HL-60/S4 treated with retinoic acid at 250 ng/mL for 4 days and 3 days (cell line): ENCODE measurements around the gene PLS3.
"Not testable (repeated sequence)": the region's sequence is repeated elsewhere in the genome, so short reads cannot be mapped to it uniquely, and the experiment has no call there.

Source experiments
- in situ Hi-C: fragments of 300-500 bp; cut with MboI; formaldehyde crosslinking; loops from 2 replicates; pipeline ENCODE4 v1.7.0; 2022; ENCODE audit warnings: low sequenced_read_pairs

PLS3 gene, protein sequence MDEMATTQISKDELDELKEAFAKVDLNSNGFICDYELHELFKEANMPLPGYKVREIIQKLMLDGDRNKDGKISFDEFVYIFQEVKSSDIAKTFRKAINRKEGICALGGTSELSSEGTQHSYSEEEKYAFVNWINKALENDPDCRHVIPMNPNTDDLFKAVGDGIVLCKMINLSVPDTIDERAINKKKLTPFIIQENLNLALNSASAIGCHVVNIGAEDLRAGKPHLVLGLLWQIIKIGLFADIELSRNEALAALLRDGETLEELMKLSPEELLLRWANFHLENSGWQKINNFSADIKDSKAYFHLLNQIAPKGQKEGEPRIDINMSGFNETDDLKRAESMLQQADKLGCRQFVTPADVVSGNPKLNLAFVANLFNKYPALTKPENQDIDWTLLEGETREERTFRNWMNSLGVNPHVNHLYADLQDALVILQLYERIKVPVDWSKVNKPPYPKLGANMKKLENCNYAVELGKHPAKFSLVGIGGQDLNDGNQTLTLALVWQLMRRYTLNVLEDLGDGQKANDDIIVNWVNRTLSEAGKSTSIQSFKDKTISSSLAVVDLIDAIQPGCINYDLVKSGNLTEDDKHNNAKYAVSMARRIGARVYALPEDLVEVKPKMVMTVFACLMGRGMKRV

DNA sequence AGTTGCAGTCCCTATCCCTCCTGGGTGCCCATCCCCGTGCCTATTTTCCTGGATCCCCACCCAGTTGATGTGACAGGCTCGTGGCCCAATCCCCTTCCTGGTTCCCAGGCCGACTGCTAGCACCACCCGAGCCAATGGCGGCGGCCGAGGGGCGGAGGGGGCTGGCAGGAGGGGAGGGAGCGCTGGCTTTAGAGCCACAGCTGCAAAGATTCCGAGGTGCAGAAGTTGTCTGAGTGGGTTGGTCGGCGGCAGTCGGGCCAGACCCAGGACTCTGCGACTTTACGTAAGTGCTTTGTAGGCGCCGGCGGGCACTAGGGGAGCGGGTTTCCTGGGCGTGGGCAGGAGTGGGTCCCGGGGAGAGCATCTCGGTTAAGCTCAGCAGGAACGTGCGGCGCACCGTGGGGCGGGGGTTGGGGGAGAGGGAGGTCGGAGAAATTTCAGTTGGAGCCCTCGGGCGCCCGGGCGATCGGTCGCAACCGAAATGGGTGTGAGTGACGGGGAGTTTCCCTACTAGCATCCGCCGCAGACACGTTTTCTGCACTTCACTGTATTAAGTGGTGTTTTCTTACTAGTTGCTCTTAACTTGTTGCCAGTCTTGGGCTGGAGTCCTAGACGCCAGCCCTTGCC is at the start of gene PLS3:
Gene PLS3, plus strand, starts transcription at position 197 of the 627 bp plus-strand sequence. CDS start 49,077 bp downstream, outside the sequence.
- in situ Hi-C loops: no loop called here

DNA sequence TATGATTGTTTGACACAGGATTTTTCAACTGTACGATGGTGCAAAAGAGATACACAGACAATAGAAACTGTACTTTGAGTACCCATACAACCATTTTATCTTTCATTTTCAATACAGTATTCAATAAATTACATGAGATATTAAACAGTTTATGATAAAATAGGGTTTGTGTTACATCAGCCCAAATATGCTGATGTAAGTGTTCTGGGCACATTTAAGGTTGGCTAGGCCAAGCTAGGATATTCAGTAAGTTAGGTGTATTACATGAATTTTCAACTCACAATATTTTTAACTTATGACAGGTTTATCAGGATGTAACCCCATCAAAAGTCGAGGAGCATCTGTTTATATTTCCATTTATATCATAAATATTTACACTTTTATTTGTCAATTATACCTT is 42.9 kb upstream of the PLS3 start:
- in situ Hi-C loops: no loop called here

DNA sequence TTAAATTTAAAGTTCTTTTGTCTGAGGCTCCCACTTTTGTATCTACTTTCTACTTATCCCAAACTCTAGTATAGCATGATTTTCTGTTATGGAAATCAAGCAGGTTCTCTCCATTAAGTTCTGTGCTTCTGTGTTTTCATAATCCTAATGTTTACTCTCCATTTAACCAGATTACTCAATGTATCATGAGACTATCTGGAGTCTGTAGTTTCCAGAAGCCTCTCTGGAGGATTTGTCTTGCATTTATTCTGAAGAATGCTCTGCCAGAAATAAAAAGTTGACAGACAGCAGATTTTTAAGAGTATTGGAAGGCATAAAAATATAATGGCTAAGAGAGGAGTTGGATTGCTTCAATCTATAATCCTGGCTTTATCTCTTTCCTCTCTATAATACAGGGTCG is 39.2 kb upstream of the PLS3 start:
- in situ Hi-C loops: no loop called here

DNA sequence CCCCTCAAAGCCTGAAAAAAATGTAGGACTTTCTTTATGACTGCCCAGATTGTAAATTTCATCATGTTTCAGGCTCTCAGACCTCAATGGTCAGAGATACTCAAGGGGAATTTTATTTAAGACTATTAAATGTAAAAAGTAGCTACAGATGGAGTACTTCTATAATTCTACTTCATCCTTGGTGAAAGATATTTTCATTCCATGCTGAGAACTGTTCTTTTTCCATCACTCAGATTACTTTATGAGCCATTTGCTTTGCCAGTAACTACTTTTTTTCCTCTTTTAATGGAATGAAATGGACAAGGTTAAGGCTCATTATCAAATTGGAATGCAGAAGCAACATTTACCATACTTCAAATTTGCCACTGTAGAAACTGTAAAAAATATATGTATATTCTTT is 38.0 kb upstream of the PLS3 start:
- in situ Hi-C loops: no loop called here

DNA sequence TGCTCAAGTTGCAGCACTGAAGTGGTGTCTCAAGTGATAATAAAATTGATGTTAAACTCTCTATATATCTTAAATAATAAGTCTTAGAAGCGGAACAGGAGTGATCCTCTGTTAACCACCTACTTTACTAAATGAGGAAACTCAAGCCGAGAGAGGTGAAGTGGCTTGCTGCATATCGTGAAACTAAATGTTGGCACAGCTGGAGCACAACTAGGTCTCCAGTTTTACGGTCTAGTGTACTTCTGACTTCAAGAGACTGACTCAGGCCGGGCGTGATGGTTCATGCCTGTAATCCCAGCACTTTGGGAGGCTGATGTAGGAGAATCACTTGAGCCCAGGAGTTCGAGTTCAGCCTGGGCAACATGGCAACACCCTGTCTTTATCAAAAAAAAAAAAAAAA is 35.5 kb upstream of the PLS3 start:
- in situ Hi-C loops: no loop called here

DNA sequence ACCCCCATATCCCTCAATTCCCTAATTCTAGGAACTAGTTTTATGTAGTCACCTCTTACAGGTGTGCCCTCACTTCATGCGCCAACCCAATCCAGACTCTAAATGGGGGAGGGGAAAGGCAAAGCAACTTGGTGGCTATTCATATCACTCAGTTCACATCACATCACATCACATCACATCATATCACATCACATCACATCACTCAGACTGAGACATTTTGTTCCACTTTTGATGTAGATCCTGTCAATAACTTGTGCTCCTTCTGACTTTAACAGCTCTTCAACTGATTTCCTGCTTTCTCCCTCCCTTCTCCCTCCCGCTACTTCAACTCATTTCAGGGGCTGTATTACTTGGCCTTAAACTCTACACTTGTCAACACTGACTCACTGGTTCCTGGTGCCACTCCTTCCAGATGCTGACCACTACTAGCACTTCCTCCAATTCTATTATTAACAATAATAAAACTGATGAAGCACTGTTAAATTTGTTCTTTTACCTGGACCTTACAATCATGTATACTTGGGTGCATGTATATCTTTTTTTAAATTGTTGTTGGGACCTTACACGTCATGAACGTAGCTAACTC is 29.1 kb upstream of the PLS3 start:
- in situ Hi-C loops: no loop called here

DNA sequence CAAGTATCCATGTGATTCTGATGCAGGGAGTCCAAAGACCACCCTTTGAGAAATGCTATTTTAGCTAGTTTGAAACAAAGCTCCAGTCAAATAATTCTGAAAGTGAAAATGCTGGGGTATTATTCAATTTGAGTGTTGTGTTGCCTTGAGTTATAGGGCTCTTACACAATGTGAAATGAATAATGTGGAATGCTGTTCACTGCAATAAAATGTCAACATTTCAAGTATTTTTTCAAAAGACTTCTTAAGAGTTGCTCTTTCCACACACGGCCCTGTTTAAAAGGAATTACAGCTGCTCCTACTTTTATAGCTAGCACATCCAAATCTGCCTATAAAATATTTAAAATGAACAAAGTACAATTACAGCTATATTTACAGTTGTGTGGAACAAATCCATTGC is 27.5 kb upstream of the PLS3 start:
- in situ Hi-C loops: no loop called here

DNA sequence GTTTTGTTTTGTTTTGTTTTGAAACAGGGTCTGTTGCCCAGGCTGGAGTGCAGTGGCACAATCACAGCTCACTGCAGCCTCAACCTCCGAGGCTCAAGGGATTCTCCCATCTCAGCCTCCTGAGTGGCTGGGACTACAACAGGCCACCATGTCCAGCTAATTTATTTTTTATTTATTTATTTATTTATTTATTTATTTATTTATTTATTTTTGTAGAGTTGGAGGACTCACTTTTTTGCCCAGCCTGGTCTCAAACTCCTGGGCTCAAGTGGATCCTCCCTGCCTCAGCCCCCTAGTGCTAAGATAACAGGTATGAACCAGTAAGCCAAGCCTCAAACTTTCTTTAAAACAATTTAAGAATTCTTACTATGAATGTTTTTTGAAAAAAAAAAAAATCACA is 26.6 kb upstream of the PLS3 start:
- in situ Hi-C loops: no loop called here

DNA sequence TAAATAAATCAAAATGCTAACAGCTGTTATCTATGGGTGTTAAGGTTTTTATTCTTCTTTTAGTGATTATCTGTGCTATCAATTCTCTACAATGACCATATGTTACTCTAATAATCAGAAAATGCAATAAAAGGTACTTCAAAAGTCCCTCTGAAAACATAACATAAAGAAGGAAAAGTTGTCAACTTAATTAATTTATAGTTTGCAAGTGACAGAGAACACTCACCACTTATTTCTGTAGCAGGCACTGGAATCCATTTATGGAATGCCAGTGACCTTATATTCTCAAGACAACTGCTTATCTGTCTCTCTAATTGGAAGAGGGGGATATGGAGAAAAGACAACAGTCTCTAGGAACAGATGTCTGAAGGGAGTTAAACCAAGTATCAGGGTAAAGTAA is 25.6 kb upstream of the PLS3 start:
- in situ Hi-C loops: no loop called here

DNA sequence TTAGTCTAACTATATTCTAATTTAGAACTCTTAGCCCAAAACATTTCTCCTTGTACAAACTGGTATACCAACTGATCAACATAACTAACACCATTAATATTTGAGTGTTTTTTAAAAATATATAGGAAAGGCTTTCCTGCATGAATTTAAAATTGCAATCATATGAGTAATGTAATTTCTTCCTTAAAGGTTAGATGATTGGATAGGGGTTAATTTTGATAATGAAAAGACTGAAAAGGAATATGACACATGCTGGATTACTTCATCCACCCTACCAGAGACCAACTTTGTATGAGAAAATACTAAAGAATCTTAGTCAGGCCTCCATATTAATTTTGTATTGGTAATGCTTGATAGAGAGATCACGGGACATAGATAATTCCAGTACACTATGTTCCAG is 25.1 kb upstream of the PLS3 start:
- in situ Hi-C loops: no loop called here

DNA sequence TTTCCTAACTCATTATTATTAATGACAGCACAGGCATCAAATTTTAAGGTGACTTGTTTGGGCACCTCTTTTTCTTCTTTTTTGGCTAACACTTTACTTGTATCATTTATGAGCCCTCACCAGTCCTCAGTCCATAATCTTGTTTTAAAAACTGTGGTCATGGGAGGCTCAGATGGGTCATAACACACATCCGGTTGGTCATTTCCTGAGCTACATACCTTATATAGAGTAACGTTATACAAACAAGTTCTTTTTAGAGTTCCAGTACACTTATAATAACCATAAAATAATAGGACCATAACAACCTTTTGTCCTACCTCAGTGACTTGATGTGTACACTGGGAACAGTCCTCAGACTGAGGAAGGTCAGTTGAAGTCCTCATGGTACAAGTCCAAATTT is 21.1 kb upstream of the PLS3 start:
- in situ Hi-C loops: no loop called here

DNA sequence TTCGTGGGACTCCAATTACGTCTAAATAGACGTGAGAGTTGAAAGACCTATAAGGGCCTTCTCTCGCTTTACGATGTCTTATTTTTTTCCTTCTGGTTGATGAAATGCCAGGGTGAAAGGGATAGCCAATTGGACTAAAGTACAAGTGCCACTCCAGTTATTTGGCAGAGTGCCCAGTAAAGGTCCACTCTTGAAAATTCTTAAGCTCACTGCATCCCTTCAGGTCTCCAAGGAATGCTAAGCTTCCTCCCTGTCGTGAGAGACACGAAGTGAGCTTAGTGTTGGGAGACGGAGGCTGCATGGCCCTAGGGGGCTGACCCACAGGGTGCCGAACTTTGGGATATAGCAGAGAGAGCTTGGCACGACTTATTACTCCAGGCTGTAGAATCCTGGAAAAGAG is 19.9 kb upstream of the PLS3 start:
- in situ Hi-C loops: not testable (repeated sequence)

DNA sequence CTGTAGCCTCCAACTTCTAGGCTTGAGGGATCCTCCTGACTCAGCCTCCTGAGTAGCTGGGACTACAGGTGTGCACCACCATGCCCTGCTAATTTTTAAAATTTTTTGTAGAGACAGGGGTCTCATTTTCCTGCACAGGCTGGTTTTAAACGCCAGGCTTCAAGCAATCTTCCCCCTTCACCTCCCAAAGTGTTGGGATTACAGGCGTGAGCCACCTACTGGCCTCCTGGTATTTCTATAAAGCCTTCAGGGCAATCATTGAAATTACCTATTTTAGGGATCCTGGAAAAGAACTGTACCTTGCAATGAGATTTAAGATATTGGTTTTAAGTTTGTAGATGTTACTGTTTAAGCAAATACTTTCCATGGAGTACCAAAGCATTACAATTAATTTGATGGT is 13.5 kb upstream of the PLS3 start:
- in situ Hi-C loops: no loop called here

DNA sequence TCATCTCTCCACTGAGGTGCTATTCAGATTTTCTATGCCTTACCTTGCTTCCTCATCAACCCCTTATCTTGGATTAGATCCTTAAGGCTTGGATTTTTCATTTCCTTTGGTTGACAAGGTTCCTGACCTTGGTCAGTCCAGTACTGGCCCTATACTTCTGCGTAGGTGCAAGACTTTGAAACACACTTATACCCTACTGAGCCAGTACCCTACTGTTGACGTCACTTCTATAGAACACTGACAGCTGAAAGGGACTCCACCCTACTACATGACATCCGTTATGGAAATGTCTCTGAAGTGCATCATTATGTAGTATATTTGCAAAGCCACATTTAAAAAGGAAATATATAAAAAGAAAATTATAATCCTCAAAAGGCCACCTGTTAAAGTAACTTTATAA is 12.0 kb upstream of the PLS3 start:
- in situ Hi-C loops: no loop called here

DNA sequence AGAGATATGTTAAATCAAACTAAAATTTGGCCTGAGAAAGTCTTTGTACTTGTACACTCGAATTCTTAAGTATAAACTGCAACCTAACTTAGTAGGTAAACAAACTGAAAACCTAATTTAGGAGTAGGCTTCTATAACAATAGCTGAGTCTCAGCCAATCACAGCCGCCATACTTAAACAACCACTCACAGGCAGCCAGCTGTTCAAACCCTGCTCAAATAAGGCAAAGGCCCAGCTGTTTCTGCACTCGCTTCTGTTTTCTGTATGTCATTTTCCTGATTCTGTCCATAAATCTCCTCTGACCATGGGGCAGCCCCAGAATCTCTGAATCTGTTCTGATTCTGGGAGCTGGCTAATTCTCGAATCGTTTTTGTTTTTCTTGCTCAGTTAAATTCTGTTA is 7.8 kb upstream of the PLS3 start:
- in situ Hi-C loops: no loop called here

DNA sequence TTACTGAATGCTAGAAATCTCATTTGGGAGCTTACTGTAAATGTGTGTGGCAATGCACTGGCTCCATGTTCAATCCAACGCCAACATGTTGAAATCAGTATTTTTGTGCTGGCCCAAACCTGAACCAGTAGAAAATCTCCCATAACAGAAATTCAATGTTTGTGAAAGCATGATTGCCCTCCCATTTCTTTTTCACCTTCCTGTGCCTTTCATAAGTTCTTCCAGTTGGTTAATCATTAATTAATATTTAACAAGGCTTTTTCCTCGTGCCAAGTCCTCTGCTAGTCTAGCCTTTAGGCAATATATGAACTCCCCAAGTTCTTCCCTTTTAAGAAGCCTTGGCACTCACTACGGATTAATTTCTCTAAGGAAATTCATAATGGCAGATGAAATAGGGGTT is 1.3 kb upstream of the PLS3 start:
- in situ Hi-C loops: no loop called here

DNA sequence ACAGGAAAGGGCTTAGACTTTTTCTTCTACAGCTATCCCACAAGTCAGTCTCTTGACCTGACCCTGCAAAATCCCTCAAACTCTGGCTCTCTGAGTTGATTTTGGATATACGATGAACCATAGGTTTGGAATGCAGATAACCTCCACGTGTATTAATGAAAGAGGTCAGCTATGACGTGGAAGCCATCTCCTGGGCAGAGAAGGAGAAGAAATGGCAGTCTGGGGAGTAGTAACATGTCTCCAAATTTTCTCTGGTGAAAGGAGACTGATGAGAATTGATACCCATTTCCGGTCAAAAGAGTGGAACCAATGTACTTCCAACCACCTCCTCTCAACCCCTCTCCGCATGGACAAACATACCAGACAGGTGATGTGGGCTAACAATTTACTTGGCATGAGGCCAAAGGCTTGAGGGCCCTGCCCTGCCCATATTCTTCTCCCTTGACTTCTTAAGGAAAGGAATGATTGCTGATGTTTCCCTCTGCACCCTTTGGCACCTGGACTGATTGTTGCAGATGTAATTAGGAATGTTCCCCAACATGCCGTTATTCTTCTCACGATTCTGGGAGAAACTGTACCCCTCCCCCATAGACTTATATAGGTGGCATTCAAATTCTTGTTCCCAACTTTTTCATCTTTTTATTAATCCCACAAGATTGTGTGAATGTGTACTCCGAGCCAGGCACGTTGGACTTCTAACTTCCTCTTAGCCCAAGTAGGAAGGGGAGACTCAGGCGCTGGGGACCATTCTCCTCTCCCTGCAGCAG is 580 bp upstream of the PLS3 start:
- in situ Hi-C loops: no loop called here

DNA sequence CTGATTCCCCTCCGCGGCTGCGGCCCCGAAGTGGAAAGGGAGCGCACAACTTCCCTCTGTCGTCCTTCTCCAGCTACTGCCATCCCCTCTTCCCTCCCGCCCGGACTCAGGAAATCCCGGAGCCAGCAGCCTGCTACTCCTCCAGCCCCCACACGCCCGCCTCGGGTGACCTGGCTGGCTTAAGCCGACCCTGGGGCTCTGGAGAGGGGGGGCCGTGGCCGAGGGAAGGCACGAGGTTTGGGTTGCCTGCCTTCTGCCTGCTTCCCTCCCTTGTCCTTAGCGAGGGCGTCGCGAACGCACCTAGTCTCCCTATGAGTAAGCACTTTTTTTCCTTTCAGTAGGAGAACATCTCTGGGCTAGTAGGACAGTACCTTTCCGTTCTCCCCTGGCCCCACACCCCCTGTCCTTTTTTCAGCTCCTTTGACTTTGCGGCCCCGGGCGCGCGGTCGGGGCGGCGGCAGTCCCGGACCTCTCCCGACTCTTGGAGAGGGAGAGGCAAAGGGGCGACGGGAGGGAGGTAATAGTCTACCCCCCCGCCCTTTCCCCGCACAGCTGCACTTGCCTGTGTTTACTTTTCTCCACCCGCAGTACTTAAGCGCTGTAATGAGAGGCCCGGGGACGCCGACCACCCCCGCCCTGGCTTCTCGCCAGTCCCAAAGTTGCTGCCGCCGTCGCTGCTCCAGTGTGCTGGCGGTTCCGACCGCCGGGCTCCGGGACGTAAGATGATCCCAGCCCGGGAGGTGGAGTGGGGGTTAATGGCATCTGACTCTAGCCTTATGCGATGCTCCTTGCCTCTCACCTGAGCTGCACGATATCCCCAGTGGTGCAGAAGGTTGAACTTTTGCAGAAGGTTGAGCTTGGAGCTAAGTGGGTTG is 868 bp downstream of the PLS3 start:
- in situ Hi-C loops: no loop called here

DNA sequence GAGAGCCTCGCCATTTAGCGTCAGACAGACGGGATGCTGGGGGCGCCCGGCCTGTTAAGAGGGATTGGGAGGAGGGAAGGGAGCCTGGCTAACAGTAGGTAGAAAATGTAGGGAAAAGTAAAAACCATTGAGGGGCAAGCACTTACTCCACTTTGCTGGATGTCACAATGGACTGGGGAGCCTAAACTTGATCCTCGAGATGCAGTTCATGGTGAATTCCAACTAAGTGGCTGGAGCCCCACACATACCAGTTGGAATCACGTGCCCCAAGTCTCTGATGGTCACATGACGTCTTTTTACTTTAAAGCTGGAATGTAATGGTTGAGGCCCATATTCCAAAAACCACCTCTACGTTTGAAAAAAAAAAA is 1.5 kb downstream of the PLS3 start:
- in situ Hi-C loops: no loop called here

DNA sequence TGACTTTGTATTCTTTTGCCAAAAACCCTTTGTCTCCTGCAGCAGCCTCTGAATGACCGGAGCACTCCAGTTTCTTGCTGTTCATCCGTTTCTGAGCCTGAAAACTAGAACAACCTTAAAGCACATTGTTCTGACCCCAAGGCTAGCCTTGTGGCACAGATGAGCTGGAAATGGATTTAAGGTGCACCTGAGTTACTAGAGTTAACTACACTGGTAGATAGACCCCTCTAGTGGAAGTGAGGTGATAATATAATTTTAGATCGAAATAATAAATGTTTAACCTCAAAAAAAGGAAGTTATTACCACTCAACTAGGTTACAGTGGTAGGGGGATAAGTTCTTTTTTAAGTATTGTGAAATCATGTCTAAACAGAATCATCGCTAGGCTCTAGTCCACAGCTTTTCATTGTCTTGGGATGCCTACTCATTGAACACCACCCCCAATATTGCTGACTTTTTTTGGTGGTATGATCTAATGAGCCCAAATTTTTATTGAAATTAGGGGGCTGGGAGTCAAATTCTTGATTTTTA is 2.7 kb downstream of the PLS3 start:
- in situ Hi-C loops: no loop called here
